ENCODE measurements around the gene GRID2. TPM values are rescaled to one million over a fixed set of nuclear protein-coding genes. Genes with fewer than 3 reads are reported as not detected.

Gene GRID2
- total and polyA plus RNA-seq, 9 of the 15 experiments (the other 6 are each of a cell fraction or from before 2014, with no cell fraction given): 0.04 TPM; not detected in 7

GRCh38 chr4:93002240-93002639 lies 698.5 kb downstream of the GRID2 start:
- Histone ChIP-seq H3K9me3 (replicated peaks; ENCODE audit: control insufficient read depth, insufficient read depth, low read depth, low read length) (no peaks in the 10 kb centered on the region), H3K4me3 (no peak overlapping the region), H3K4me2 (ENCODE audit: insufficient read depth, low read length) (no peak overlapping the region), H3K9me1 (ENCODE audit: control insufficient read depth, insufficient read depth, low read length) (no peaks in the 10 kb centered on the region), H3K27ac (ENCODE audit: extremely low read depth, low read depth, low read length) (no peak overlapping the region), H3K36me3 (ENCODE audit: control insufficient read depth, insufficient read depth, low read length) (no peaks in the 10 kb centered on the region), H4K20me1 (replicated peaks; ENCODE audit: control insufficient read depth, insufficient read depth, low read length) (no peaks in the 10 kb centered on the region), H3K4me1 (replicated peaks in 1 of 2; ENCODE audit: control insufficient read depth in 2 of 2, insufficient read depth in 2 of 2, low read length in 2 of 2) (no peaks in the 10 kb centered on the region), H2AFZ (ENCODE audit: low read depth, low read length) (no peak overlapping the region), H3K9ac (ENCODE audit: insufficient read depth in 1 of 2, low read depth in 2 of 2, low read length in 2 of 2) (no peak overlapping the region), H3K27me3 (ENCODE audit: control insufficient read depth in 2 of 2, insufficient read depth in 2 of 2, low read length in 2 of 2) (no peaks in the 10 kb centered on the region), H3K79me2 (ENCODE audit: control insufficient read depth, insufficient read depth, low read length) (no peaks in the 10 kb centered on the region)
- DNase-seq (ENCODE audit: extremely low read depth in 1 of 4, low spot score in 3 of 4): no peak
- FAIRE-seq: no peak
- in situ Hi-C loops (cut with MboI) (no loop called here), intact Hi-C loops (cut with micrococcal nuclease) (no loop called here)
- ATAC-seq: no peak
- ChIA-PET POLR2A (no interaction called here), CTCF (ENCODE audit: low intra/inter-chr PET ratio) (no interaction called here)
- TF ChIP-seq DMBX1 (CRISPR knock-in tag; IDR thresholded peaks at IDR 0.05; ENCODE audit: borderline replicate concordance) (no peak), CTCF (IDR thresholded peaks at IDR 0.05 in 2 of 3, conservative IDR thresholded peaks at IDR 0.05 in 1 of 3; ENCODE audit: insufficient read depth in 2 of 3, low read depth in 1 of 3, low read length in 3 of 3) (no peak), PPARD (CRISPR knock-in tag; IDR thresholded peaks at IDR 0.05) (no peak), FIP1L1 (IDR thresholded peaks at IDR 0.05; ENCODE audit: low read depth, low read length, poor library complexity, severe bottlenecking) (no peak), ZNF512 (tag; IDR thresholded peaks at IDR 0.05) (no peak), TBP (optimal IDR thresholded peaks at IDR 0.05; ENCODE audit: low read depth, low read length) (no peak), SFPQ (IDR thresholded peaks at IDR 0.05; ENCODE audit: low read depth, low read length) (no peak)
- TF ChIP-seq, protein P1, sequence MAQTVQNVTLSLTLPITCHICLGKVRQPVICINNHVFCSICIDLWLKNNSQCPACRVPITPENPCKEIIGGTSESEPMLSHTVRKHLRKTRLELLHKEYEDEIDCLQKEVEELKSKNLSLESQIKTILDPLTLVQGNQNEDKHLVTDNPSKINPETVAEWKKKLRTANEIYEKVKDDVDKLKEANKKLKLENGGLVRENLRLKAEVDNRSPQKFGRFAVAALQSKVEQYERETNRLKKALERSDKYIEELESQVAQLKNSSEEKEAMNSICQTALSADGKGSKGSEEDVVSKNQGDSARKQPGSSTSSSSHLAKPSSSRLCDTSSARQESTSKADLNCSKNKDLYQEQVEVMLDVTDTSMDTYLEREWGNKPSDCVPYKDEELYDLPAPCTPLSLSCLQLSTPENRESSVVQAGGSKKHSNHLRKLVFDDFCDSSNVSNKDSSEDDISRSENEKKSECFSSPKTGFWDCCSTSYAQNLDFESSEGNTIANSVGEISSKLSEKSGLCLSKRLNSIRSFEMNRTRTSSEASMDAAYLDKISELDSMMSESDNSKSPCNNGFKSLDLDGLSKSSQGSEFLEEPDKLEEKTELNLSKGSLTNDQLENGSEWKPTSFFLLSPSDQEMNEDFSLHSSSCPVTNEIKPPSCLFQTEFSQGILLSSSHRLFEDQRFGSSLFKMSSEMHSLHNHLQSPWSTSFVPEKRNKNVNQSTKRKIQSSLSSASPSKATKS (CRISPR knock-in tag; IDR thresholded peaks at IDR 0.05): no peak
- TF ChIP-seq, protein P2, sequence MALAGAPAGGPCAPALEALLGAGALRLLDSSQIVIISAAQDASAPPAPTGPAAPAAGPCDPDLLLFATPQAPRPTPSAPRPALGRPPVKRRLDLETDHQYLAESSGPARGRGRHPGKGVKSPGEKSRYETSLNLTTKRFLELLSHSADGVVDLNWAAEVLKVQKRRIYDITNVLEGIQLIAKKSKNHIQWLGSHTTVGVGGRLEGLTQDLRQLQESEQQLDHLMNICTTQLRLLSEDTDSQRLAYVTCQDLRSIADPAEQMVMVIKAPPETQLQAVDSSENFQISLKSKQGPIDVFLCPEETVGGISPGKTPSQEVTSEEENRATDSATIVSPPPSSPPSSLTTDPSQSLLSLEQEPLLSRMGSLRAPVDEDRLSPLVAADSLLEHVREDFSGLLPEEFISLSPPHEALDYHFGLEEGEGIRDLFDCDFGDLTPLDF (CRISPR knock-in tag; IDR thresholded peaks at IDR 0.05): no peak
- BruUV-seq (replicated peaks): no TSS peak
- 1% methylated on average over 4 of the region's 4 CpGs for WGBS (ENCODE audit: insufficient coverage, low coverage, missing lambda C conversion rate)
